A549 (cell line): ENCODE results near the gene KCNS3. TPM values are rescaled to one million over a fixed set of nuclear protein-coding genes. Genes with fewer than 3 reads are reported as not detected.

Experiments
- ATAC-seq, 2 experiments: fragments of 200-7000 bp in 1 of 2; fragments of >200 bp in 1 of 2; cut with Nextera tagmentation in 1 of 2; cut with Tn5 transposase in 1 of 2; 3 replicates each; pipeline versions ENCODE4 v1.8.0 to v1.9.1; 2018 to 2020; ENCODE audit warnings: mild to moderate bottlenecking in 1 of 2, moderate library complexity in 1 of 2
- CTCF ChIA-PET: fragments of 300-600 bp; sonication (Branson Sonifier 250); formaldehyde crosslinking; extraction: SDS; loops from one replicate; lab custom pipeline; 2021; ENCODE audit warnings: antibody characterized with exemption, inconsistent platforms; lab: Yijun Ruan, JAX
- POLR2A ChIA-PET: fragments of 350-600 bp; formaldehyde crosslinking; extraction: SDS; loops from one replicate; lab custom pipeline; 2021; ENCODE audit warnings: antibody characterized with exemption, inconsistent platforms; lab: Yijun Ruan, JAX
- DNase-seq, 2 experiments: peaks; one replicate each; pipeline versions ENCODE4 v3.0.0 to v3.0.0-alpha.2; 2011 to 2016; ENCODE audit warnings: low read depth in 1 of 2, low spot score in 1 of 2
- FAIRE-seq: peaks from 2 replicates; lab custom pipeline; 2011; peaks lifted over from hg19 to GRCh38; lab: Jason Lieb, UNC
- H3K27ac ChIP-seq, 2 experiments: fragments of >200 bp; sonication (Bioruptor Twin); formaldehyde crosslinking; 3 replicates each; pipeline ENCODE4 v1.5.1; 2016 to 2017
- H3K4me1 ChIP-seq: fragments of >200 bp; sonication (Bioruptor Twin); formaldehyde crosslinking; 3 replicates; pipeline ENCODE4 v1.6.1; 2016
- H3K4me2 ChIP-seq: fragments of >200 bp; sonication (Bioruptor Twin); formaldehyde crosslinking; 3 replicates; pipeline ENCODE4 v1.6.1; 2016
- H3K4me3 ChIP-seq: fragments of >200 bp; sonication (Bioruptor Twin); formaldehyde crosslinking; 3 replicates; pipeline ENCODE4 v1.5.1; 2016
- H3K9me3 ChIP-seq: fragments of >200 bp; sonication (Bioruptor Twin); formaldehyde crosslinking; 3 replicates; pipeline ENCODE4 v1.6.1; 2016
- BCL3 ChIP-seq: fragments of >200 bp; sonication (Bioruptor Twin); formaldehyde crosslinking; IDR thresholded peaks from 3 replicates; pipeline ENCODE4 v1.6.1; 2016
- BHLHE40 ChIP-seq: IDR thresholded peaks from 2 replicates; pipeline ENCODE4 v1.6.1; 2012; ENCODE audit warnings: low read depth, low read length, inconsistent platforms
- CBX2 ChIP-seq: fragments of 200-600 bp; sonication (generic); IDR thresholded peaks from 2 replicates; pipeline ENCODE4 v1.6.1; 2016; ENCODE audit warnings: low read depth, mild to moderate bottlenecking, borderline replicate concordance
- CBX8 ChIP-seq: fragments of 200-600 bp; sonication (generic); IDR thresholded peaks from 2 replicates; pipeline ENCODE4 v1.6.1; 2016
- CHD2 ChIP-seq: fragments of 150-350 bp; IDR thresholded peaks from 2 replicates; pipeline ENCODE4 v1.6.1; 2014; ENCODE audit warnings: low read length; ENCODE audit not compliant: partially characterized antibody
- ELK1 ChIP-seq: fragments of 150-350 bp; IDR thresholded peaks from 2 replicates; pipeline ENCODE4 v1.6.1; 2014; ENCODE audit warnings: low read depth, mild to moderate bottlenecking, low read length
- EP300 ChIP-seq, 2 experiments: fragments of >200 bp; sonication (Bioruptor Twin); formaldehyde crosslinking; IDR thresholded peaks; 2 replicates in 1 of 2; 3 replicates in 1 of 2; pipeline ENCODE4 v1.6.1; 2016 to 2017
- ESRRA ChIP-seq: fragments of 150-350 bp; IDR thresholded peaks from 2 replicates; pipeline ENCODE4 v1.6.1; 2014; ENCODE audit warnings: mild to moderate bottlenecking, low read length, borderline replicate concordance
- FOSB ChIP-seq: fragments of 250-450 bp; sonication (Bioruptor Pico); IDR thresholded peaks from 2 replicates; pipeline ENCODE4 v1.5.0; 2020; ENCODE audit warnings: mild to moderate bottlenecking, moderate library complexity
- FOSL2 ChIP-seq, 2 experiments: fragments of 450-650 bp in 1 of 2; fragments of >200 bp in 1 of 2; sonication (Bioruptor Twin) in 1 of 2; formaldehyde crosslinking; IDR thresholded peaks; 2 replicates each; pipeline versions ENCODE4 v1.5.0 to v1.6.1; 2016 to 2020; ENCODE audit warnings: mild to moderate bottlenecking in 1 of 2, moderate library complexity in 1 of 2
- FOXS1 ChIP-seq: fragments of 250-450 bp; sonication (Bioruptor Pico); IDR thresholded peaks from 2 replicates; pipeline ENCODE4 v1.5.0; 2020; ENCODE audit warnings: mild to moderate bottlenecking, moderate library complexity
- HEYL ChIP-seq: fragments of 250-450 bp; sonication (Bioruptor Pico); IDR thresholded peaks from 2 replicates; pipeline ENCODE4 v1.8.0; 2021; ENCODE audit warnings: mild to moderate bottlenecking, moderate library complexity
- HOXA7 ChIP-seq: fragments of 250-450 bp; sonication (Bioruptor Pico); IDR thresholded peaks from 2 replicates; pipeline ENCODE4 v1.5.0; 2020; ENCODE audit warnings: mild to moderate bottlenecking, moderate library complexity
- HOXB13 ChIP-seq: fragments of 250-450 bp; sonication (Bioruptor Pico); IDR thresholded peaks from 2 replicates; pipeline ENCODE4 v1.5.0; 2020; ENCODE audit warnings: low read depth, mild to moderate bottlenecking, moderate library complexity
- HOXB5 ChIP-seq: fragments of 250-450 bp; sonication (Bioruptor Pico); IDR thresholded peaks from 2 replicates; pipeline ENCODE4 v1.5.0; 2020; ENCODE audit warnings: mild to moderate bottlenecking, moderate library complexity
- JUN ChIP-seq, 2 experiments: fragments of >200 bp; sonication (Bioruptor Twin); formaldehyde crosslinking; IDR thresholded peaks; 2 replicates in 1 of 2; 3 replicates in 1 of 2; pipeline ENCODE4 v1.6.1; 2016 to 2017
- MAFK ChIP-seq: fragments of 450-650 bp; IDR thresholded peaks from 2 replicates; pipeline ENCODE4 v1.6.1; 2014; ENCODE audit not compliant: partially characterized antibody
- MYC ChIP-seq: IDR thresholded peaks from 2 replicates; pipeline ENCODE4 v1.6.1; 2012; ENCODE audit warnings: mild to moderate bottlenecking, inconsistent platforms, low read length, improper control_type of control experiment, borderline replicate concordance
- NFE2L2 ChIP-seq: fragments of 150-350 bp; conservative IDR thresholded peaks from 2 replicates; pipeline ENCODE4 v1.6.1; 2014; ENCODE audit warnings: low read length
- PBX3 ChIP-seq: IDR thresholded peaks from 2 replicates; pipeline ENCODE4 v1.6.1; 2012
- PHF8 ChIP-seq: fragments of 200-600 bp; sonication (generic); IDR thresholded peaks from 2 replicates; pipeline ENCODE4 v1.6.1; 2016; ENCODE audit warnings: low read depth, mild to moderate bottlenecking, antibody characterized with exemption, moderate library complexity, borderline replicate concordance
- POLR2A ChIP-seq: IDR thresholded peaks from 2 replicates; pipeline ENCODE4 v1.6.1; 2012; ENCODE audit warnings: mild to moderate bottlenecking, low read length
- RAD21 ChIP-seq, 2 experiments: fragments of >200 bp in 1 of 2; sonication (Bioruptor Twin) in 1 of 2; formaldehyde crosslinking in 1 of 2; IDR thresholded peaks in 1 of 2; conservative IDR thresholded peaks in 1 of 2; 2 replicates in 1 of 2; 3 replicates in 1 of 2; pipeline ENCODE4 v1.6.1; 2012 to 2018; ENCODE audit warnings: inconsistent platforms in 1 of 2
- RARB ChIP-seq: fragments of 250-450 bp; sonication (Bioruptor Pico); IDR thresholded peaks from 2 replicates; pipeline ENCODE4 v1.8.0; 2021; ENCODE audit warnings: mild to moderate bottlenecking, moderate library complexity
- RCOR1 ChIP-seq: fragments of 150-350 bp; IDR thresholded peaks from 2 replicates; pipeline ENCODE4 v1.6.1; 2014; ENCODE audit warnings: antibody characterized with exemption, low read length, low read depth
- RFX5 ChIP-seq: fragments of 450-650 bp; IDR thresholded peaks from 2 replicates; pipeline ENCODE4 v1.7.1; 2014; ENCODE audit warnings: antibody characterized with exemption, mild to moderate bottlenecking, moderate library complexity
- RNF2 ChIP-seq: fragments of 200-600 bp; sonication (generic); IDR thresholded peaks from 2 replicates; pipeline ENCODE4 v1.6.1; 2016; ENCODE audit warnings: low read depth, mild to moderate bottlenecking, antibody characterized with exemption, moderate library complexity, borderline replicate concordance
- TP53 ChIP-seq: fragments of 250-450 bp; sonication (Bioruptor Pico); IDR thresholded peaks from 2 replicates; pipeline ENCODE4 v1.5.0; 2021; ENCODE audit warnings: mild to moderate bottlenecking, moderate library complexity
- ZNF302 ChIP-seq: fragments of 250-450 bp; sonication (Bioruptor Pico); IDR thresholded peaks from 2 replicates; pipeline ENCODE4 v1.9.0; 2021; ENCODE audit warnings: inconsistent platforms, mild to moderate bottlenecking, moderate library complexity
- WGBS: methylation state at CpG from one replicate; pipeline ENCODE4 v1.1.6; 2017; ENCODE audit errors: missing lambda C conversion rate; 5-methylcytosine and 5-hydroxymethylcytosine counted together
- polyA plus RNA-seq, 4 experiments: library from polyadenylated mRNA; depleted of rRNA in 3 of 4; stranded (reverse); fragments of >200 nt; fragmentation: RNase III in 1 of 4; extraction: RNeasy Plus Mini Kit Qiagen cat#74134 plus additional on column Dnase treatment in 1 of 4; gene quantifications; 2 replicates in 3 of 4; 3 replicates in 1 of 4; pipeline ENCODE4 v1.2.3, GENCODE V29; 2011 to 2017

Gene KCNS3
- polyA plus RNA-seq, 2 of the 4 experiments (the other 2 are of a cell fraction) = 0.70 to 2.1 TPM

GRCh38 chr2:17911491-17912260, 33.2 kb downstream of the KCNS3 start:
- ATAC-seq (no peak), FAIRE-seq (no peak), DNase-seq (no peak)
- ChIA-PET CTCF (no interaction called here), POLR2A (no interaction called here)
- Histone ChIP-seq H3K4me1 (no peaks in the 10 kb centered on the region), H3K4me2 (no peak overlapping the region), H3K27ac (no peak overlapping the region), H3K4me3 (no peak overlapping the region), H3K9me3 (no peaks in the 10 kb centered on the region)
- 17% methylated on average over 5 of the region's 5 CpGs for WGBS
- TF ChIP-seq POLR2A = no peak
- TF ChIP-seq PHF8 = no peak

- no peak overlapping the region for H3K27ac ChIP-seq
- no peak for FAIRE-seq
- POLR2A ChIA-PET = no interaction called here
- H3K9me3 ChIP-seq = no peaks in the 10 kb centered on the region
- WGBS = 42% methylated on average over 5 of the region's 5 CpGs
- CTCF ChIA-PET = no interaction called here
- no peaks in the 10 kb centered on the region for H3K4me1 ChIP-seq
- no peak for ATAC-seq
- H3K4me2 ChIP-seq = no peak overlapping the region
- DNase-seq = no peak
- TF ChIP-seq FOXS1 (CRISPR knock-in tag) = no peak
- no peak for TF ChIP-seq ESRRA
- TF ChIP-seq RAD21 (conservative IDR thresholded peaks at IDR 0.05 in 1 of 2, IDR thresholded peaks at IDR 0.05 in 1 of 2) = no peak
- TF ChIP-seq MAFK = no peak
- no peak for TF ChIP-seq HOXB13
- TF ChIP-seq HOXB5 (CRISPR knock-in tag) = no peak
- TF ChIP-seq HEYL = no peak
- no peak for TF ChIP-seq TP53
- TF ChIP-seq RARB (CRISPR knock-in tag) = no peak
- no peak for TF ChIP-seq CBX2
- no peak for TF ChIP-seq JUN (IDR thresholded peaks at IDR 0.05)
- TF ChIP-seq ZNF302 = no peak
- TF ChIP-seq CBX8 = no peak
- no peak for TF ChIP-seq BCL3
- no peak for TF ChIP-seq FOSB (CRISPR knock-in tag)
- TF ChIP-seq RNF2 = no peak
- H3K4me3 ChIP-seq = no peak overlapping the region
These were observed 33.8 kb downstream of the KCNS3 start for GRCh38 chr2:17912266-17912691.

GRCh38 chr2:17915099-17915498, 36.6 kb downstream of the KCNS3 start:
- WGBS = 10% methylated on average over 3 of the region's 3 CpGs
- ATAC-seq (no peak), DNase-seq (no peak), FAIRE-seq (no peak)
- H3K4me1 ChIP-seq = no peaks in the 10 kb centered on the region
- no peak overlapping the region for H3K4me2 ChIP-seq
- TF ChIP-seq CHD2 = no peak
- H3K27ac ChIP-seq = no peak overlapping the region
- POLR2A ChIA-PET = no interaction called here
- H3K4me3 ChIP-seq = no peak overlapping the region
- CTCF ChIA-PET = no interaction called here
- no peaks in the 10 kb centered on the region for H3K9me3 ChIP-seq

- no peaks in the 10 kb centered on the region for H3K4me1 ChIP-seq
- ChIA-PET CTCF (no interaction called here), POLR2A (no interaction called here)
- no peak overlapping the region for H3K4me3 ChIP-seq
- 36% methylated on average over 1 of the region's 1 CpG for WGBS
- DNase-seq = no peak
- no peaks in the 10 kb centered on the region; the same call in 2 of the 3 replicates for H3K9me3 ChIP-seq
- FAIRE-seq = no peak
- no peak for ATAC-seq
- H3K27ac ChIP-seq = no peak overlapping the region
- H3K4me2 ChIP-seq = no peak overlapping the region
- TF ChIP-seq JUN (IDR thresholded peaks at IDR 0.05) (no peak), EP300 (IDR thresholded peaks at IDR 0.05) (no peak), CBX8 (no peak), RFX5 (no peak), HOXB13 (no peak), FOSL2 (IDR thresholded peaks at IDR 0.05) (no peak), FOSL2 (CRISPR knock-in tag; IDR thresholded peaks at IDR 0.05) (no peak), MYC (no peak), PBX3 (no peak), NFE2L2 (no peak), HOXA7 (CRISPR knock-in tag) (no peak), BHLHE40 (no peak), RCOR1 (no peak), ESRRA (no peak), ELK1 (no peak), TP53 (no peak)
These were observed 37.5 kb downstream of the KCNS3 start for GRCh38 chr2:17915811-17916518.
